ENCODE results near the gene VASP. TPM values are rescaled to one million over a fixed set of nuclear protein-coding genes. Genes with fewer than 3 reads are reported as not detected.

Gene VASP
- total and polyA plus RNA-seq, 9 of the 15 experiments (the other 6 are each of a cell fraction or from before 2014, with no cell fraction given): 16.7 to 261 (median 112) TPM

DNA sequence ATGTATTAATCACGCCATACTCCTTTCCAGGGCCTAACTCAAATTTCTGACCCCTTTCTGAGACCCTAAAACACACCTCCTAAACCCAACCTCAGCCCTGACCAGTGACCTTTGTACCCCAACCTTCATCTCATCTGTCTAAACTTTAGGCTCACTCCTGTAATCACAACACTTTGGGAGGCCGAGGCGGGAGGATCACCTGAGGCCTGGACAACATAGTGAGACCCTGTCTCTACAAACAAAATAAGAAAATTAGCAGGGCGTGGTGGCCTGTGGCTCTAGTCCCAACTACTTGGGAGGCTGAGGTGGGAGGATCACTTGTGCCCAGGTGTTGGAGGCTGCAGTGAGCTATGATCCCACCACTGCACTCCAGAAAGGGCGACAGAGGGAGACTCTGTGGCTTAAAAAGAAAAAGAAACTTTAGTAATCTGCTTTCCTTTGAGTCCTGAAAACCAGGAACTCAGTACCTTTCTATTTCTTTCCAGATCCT lies 15.1 kb upstream of the VASP start (continued):
- no peak for TF ChIP-seq ETV6 (IDR thresholded peaks at IDR 0.05; ENCODE audit: borderline replicate concordance in 1 of 2, low read depth in 2 of 2, low read length in 1 of 2)
- no peak for TF ChIP-seq ETV6 (CRISPR knock-in tag; IDR thresholded peaks at IDR 0.05; ENCODE audit: borderline replicate concordance)
- no peak; the same call in 1 of the 2 replicates for TF ChIP-seq FOXP1 (CRISPR knock-in tag; IDR thresholded peaks at IDR 0.05)
- TF ChIP-seq PHF8 (IDR thresholded peaks at IDR 0.05; ENCODE audit: borderline replicate concordance, low read length): no peak
- no peak for TF ChIP-seq LEF1 (IDR thresholded peaks at IDR 0.05)
- peak; percentile 100 for TF ChIP-seq ZNF121 (CRISPR knock-in tag; conservative IDR thresholded peaks at IDR 0.05)
- TF ChIP-seq, protein P1, sequence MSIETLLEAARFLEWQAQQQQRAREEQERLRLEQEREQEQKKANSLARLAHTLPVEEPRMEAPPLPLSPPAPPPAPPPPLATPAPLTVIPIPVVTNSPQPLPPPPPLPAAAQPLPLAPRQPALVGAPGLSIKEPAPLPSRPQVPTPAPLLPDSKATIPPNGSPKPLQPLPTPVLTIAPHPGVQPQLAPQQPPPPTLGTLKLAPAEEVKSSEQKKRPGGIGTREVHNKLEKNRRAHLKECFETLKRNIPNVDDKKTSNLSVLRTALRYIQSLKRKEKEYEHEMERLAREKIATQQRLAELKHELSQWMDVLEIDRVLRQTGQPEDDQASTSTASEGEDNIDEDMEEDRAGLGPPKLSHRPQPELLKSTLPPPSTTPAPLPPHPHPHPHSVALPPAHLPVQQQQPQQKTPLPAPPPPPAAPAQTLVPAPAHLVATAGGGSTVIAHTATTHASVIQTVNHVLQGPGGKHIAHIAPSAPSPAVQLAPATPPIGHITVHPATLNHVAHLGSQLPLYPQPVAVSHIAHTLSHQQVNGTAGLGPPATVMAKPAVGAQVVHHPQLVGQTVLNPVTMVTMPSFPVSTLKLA (conservative IDR thresholded peaks at IDR 0.05): no peak
- TF ChIP-seq, protein P2, sequence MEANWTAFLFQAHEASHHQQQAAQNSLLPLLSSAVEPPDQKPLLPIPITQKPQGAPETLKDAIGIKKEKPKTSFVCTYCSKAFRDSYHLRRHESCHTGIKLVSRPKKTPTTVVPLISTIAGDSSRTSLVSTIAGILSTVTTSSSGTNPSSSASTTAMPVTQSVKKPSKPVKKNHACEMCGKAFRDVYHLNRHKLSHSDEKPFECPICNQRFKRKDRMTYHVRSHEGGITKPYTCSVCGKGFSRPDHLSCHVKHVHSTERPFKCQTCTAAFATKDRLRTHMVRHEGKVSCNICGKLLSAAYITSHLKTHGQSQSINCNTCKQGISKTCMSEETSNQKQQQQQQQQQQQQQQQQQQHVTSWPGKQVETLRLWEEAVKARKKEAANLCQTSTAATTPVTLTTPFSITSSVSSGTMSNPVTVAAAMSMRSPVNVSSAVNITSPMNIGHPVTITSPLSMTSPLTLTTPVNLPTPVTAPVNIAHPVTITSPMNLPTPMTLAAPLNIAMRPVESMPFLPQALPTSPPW (CRISPR knock-in tag; IDR thresholded peaks at IDR 0.05): no peak
- TF ChIP-seq ZSCAN32 (CRISPR knock-in tag; IDR thresholded peaks at IDR 0.05): no peak
- 0 out of 2 replicates have a peak, but pooled peaks have one; percentile 26 for TF ChIP-seq PTBP1 (IDR thresholded peaks at IDR 0.05; ENCODE audit: low read depth, low read length)
- peak; percentile 44 to 64; a peak in 3 of 4 replicates for TF ChIP-seq KDM1A (IDR thresholded peaks at IDR 0.05)
- no peak for TF ChIP-seq RBM17 (IDR thresholded peaks at IDR 0.05; ENCODE audit: borderline replicate concordance, low read depth, low read length)
- no peak for TF ChIP-seq BRF1 (IDR thresholded peaks at IDR 0.05; ENCODE audit: borderline replicate concordance, extremely low read depth, insufficient read length)
- TF ChIP-seq CC2D1A (IDR thresholded peaks at IDR 0.05): no peak
- no peak for TF ChIP-seq COPS2 (conservative IDR thresholded peaks at IDR 0.05)
- no peak for TF ChIP-seq RNF2 (IDR thresholded peaks at IDR 0.05)
- TF ChIP-seq RBM25 (IDR thresholded peaks at IDR 0.05; ENCODE audit: low read depth, low read length, severe bottlenecking): peak; percentile 62
- TF ChIP-seq RFX5 (IDR thresholded peaks at IDR 0.05; ENCODE audit: low read depth, low read length): no peak
- TF ChIP-seq SMARCA5 (IDR thresholded peaks at IDR 0.05): peak; percentile 64
- no peak for TF ChIP-seq TSC22D4 (tag; IDR thresholded peaks at IDR 0.05)
- TF ChIP-seq SNIP1 (IDR thresholded peaks at IDR 0.05; ENCODE audit: low read depth): no peak
- no peak for TF ChIP-seq HDAC8 (tag; IDR thresholded peaks at IDR 0.05)
- no peak for TF ChIP-seq ZNF324 (CRISPR knock-in tag; IDR thresholded peaks at IDR 0.05)
- no peak for TF ChIP-seq MYC (IDR thresholded peaks at IDR 0.05; ENCODE audit: low read depth, low read length)
- no peak for TF ChIP-seq MYC (CRISPR knock-in tag; IDR thresholded peaks at IDR 0.05; ENCODE audit: borderline replicate concordance, low read depth)
- no peak for TF ChIP-seq KDM2B (CRISPR knock-in tag; IDR thresholded peaks at IDR 0.05)
- TF ChIP-seq KAT2B (IDR thresholded peaks at IDR 0.05; ENCODE audit: low read depth, low read length): no peak
- TF ChIP-seq GATAD2B (IDR thresholded peaks at IDR 0.05; ENCODE audit: borderline replicate concordance): no peak
- TF ChIP-seq, protein P3, sequence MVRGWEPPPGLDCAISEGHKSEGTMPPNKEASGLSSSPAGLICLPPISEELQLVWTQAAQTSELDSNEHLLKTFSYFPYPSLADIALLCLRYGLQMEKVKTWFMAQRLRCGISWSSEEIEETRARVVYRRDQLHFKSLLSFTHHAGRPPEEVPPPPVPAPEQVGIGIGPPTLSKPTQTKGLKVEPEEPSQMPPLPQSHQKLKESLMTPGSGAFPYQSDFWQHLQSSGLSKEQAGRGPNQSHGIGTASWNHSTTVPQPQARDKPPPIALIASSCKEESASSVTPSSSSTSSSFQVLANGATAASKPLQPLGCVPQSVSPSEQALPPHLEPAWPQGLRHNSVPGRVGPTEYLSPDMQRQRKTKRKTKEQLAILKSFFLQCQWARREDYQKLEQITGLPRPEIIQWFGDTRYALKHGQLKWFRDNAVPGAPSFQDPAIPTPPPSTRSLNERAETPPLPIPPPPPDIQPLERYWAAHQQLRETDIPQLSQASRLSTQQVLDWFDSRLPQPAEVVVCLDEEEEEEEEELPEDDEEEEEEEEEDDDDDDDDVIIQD (CRISPR knock-in tag; IDR thresholded peaks at IDR 0.05): no peak

All from K562 (cell line).